ENCODE results near the gene ATP11A.

- TF ChIP-seq CTCF (IDR thresholded peaks at IDR 0.05; ENCODE audit: poor library complexity), result no peak
- TF ChIP-seq EZH2phosphoT487 (IDR thresholded peaks at IDR 0.05; ENCODE audit: low read depth, severe bottlenecking, unreplicated experiment), result no peak
- no peak for TF ChIP-seq EZH2 (IDR thresholded peaks at IDR 0.05; ENCODE audit: borderline replicate concordance)
These were observed 227.3 kb downstream of the ATP11A start for GRCh38 chr13:112917056-112917664.
